SH-SY5Y (cell line): ENCODE measurements around the gene NFIA.

Experiments
- GATA2 ChIP-seq: IDR thresholded peaks from 2 replicates; pipeline ENCODE4 v1.6.1; 2011; ENCODE audit warnings: mild to moderate bottlenecking, low read depth, low read length
- GATA3 ChIP-seq: IDR thresholded peaks from 2 replicates; pipeline ENCODE4 v1.6.1; 2011; ENCODE audit warnings: low read depth, mild to moderate bottlenecking, low read length, moderate library complexity

DNA sequence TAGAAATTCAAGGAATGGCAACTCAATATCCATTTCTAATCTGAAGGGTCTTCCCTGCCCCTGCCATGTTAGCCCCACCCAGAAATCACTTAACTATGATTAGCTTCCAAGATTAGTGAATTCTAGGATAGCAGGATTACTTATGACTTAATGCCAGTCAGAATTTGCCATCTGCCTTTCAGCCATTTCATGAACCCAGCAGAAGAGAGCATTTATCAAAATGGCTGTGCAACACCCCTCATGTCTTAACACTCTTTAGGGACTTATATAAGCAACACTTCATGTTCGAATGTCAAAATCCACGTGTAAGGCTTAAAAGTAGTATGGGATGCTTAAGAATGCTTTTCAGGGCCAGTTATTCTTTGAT is 288.5 kb downstream of the NFIA start:
- TF ChIP-seq GATA2 = no peak
- no peak for TF ChIP-seq GATA3
